Measurements from ENCODE around the gene FKBP7. TPM values are rescaled to one million over a fixed set of nuclear protein-coding genes. Genes with fewer than 3 reads are reported as not detected.

The FKBP7 gene
- total RNA-seq, 1 experiment from 2014 or later = 4.8 TPM

DNA sequence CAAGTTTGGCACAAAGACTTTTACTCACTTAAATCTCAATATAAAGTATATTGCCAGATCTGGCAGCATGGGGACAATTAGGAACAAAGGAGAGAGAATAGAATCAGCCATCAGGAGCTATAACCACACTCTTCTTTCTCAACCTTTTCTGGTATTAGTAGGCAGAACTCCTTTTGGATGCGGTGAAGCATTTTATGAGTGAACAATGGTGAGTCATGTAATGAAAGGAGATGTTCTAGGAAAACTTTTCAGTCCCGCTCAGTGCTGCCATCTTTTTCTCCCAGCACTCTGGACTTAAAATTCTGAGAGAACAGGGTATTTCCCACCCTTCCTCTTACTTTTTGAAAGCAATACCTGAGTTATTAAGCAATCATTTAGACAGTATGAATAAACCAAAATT lies 34.1 kb upstream of the FKBP7 start:
- peaks cover 6 to 9% of the 10 kb centered on the region in 2 experiments; a peak in 3 of 4 replicates for H3K4me1 Mint-ChIP-seq
- Histone ChIP-seq H3K9me3 (ENCODE audit: control insufficient read depth, low read depth, low read length) (no peaks in the 10 kb centered on the region), H2BK15ac (ENCODE audit: low read depth, low read length) (no peak overlapping the region), H4K91ac (ENCODE audit: insufficient read length, low read depth, low read length) (no peak overlapping the region), H3K56ac (ENCODE audit: insufficient read length, low read depth, low read length) (no peak overlapping the region), H3K14ac (ENCODE audit: insufficient read depth, low read length) (no peak overlapping the region), H2BK120ac (ENCODE audit: low read depth, low read length, poor library complexity, severe bottlenecking) (no peak overlapping the region), H3K9ac (ENCODE audit: extremely low read depth, insufficient read length, low read length) (no peak overlapping the region), H3K4me2 (ENCODE audit: insufficient read depth, insufficient read length, low read length) (no peak overlapping the region), H4K20me1 (ENCODE audit: control insufficient read depth, insufficient read depth, insufficient read length) (no peaks in the 10 kb centered on the region), H2AK5ac (ENCODE audit: insufficient read length, low read length) (no peak overlapping the region), H3K4ac (ENCODE audit: low read depth, low read length) (no peak overlapping the region), H3T11ph (ENCODE audit: low read length) (no peak overlapping the region), H3K27ac (ENCODE audit: insufficient read length, low read depth, low read length) (no peak overlapping the region), H4K5ac (ENCODE audit: insufficient read length, low read depth, low read length) (no peak overlapping the region), H2BK20ac (ENCODE audit: low read depth, low read length, poor library complexity, severe bottlenecking) (no peak overlapping the region), H2BK12ac (ENCODE audit: insufficient read length, low read depth, low read length) (no peak overlapping the region), H3K23me2 (ENCODE audit: insufficient read length, low read depth, low read length, poor library complexity, severe bottlenecking) (no peaks in the 10 kb centered on the region), H3K23ac (ENCODE audit: insufficient read length, low read depth, low read length) (no peak overlapping the region), H3K79me2 (ENCODE audit: insufficient read depth, low read length) (no peaks in the 10 kb centered on the region), H2BK5ac (ENCODE audit: insufficient read length, low read length) (no peak overlapping the region), H3K4me1 (ENCODE audit: insufficient read depth, low read length) (no peaks in the 10 kb centered on the region), H2AFZ (ENCODE audit: low read length) (no peak overlapping the region), H3K27me3 (ENCODE audit: insufficient read depth, low read length) (no peaks in the 10 kb centered on the region), H3K79me1 (ENCODE audit: insufficient read depth, low read depth, low read length, poor library complexity, severe bottlenecking) (no peaks in the 10 kb centered on the region), H3K18ac (ENCODE audit: insufficient read length, low read depth, low read length) (no peak overlapping the region), H4K8ac (replicated peaks; ENCODE audit: insufficient read length, low read depth, low read length) (no peak overlapping the region)
- H3K9me3 Mint-ChIP-seq = no peaks in the 10 kb centered on the region
- no peak for DNase-seq
- no peaks in the 10 kb centered on the region for H3K27me3 Mint-ChIP-seq (ENCODE audit: low read depth)
- TF ChIP-seq, protein P1, sequence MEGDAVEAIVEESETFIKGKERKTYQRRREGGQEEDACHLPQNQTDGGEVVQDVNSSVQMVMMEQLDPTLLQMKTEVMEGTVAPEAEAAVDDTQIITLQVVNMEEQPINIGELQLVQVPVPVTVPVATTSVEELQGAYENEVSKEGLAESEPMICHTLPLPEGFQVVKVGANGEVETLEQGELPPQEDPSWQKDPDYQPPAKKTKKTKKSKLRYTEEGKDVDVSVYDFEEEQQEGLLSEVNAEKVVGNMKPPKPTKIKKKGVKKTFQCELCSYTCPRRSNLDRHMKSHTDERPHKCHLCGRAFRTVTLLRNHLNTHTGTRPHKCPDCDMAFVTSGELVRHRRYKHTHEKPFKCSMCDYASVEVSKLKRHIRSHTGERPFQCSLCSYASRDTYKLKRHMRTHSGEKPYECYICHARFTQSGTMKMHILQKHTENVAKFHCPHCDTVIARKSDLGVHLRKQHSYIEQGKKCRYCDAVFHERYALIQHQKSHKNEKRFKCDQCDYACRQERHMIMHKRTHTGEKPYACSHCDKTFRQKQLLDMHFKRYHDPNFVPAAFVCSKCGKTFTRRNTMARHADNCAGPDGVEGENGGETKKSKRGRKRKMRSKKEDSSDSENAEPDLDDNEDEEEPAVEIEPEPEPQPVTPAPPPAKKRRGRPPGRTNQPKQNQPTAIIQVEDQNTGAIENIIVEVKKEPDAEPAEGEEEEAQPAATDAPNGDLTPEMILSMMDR (conservative IDR thresholded peaks at IDR 0.05) = no peak
- no peak overlapping the region for H3K4me3 Mint-ChIP-seq
- H3K36me3 Mint-ChIP-seq (ENCODE audit: insufficient read depth in 1 of 3, low read depth in 3 of 3) = no peaks in the 10 kb centered on the region
- no CpG with 5 or more reads among the region's 2 CpGs for WGBS (ENCODE audit: extremely low coverage, insufficient read length, low lambda C conversion rate)
- H3K27ac Mint-ChIP-seq = no peak overlapping the region
